Stimulated activated CD4-positive, alpha-beta T cell treated with anti-CD3 and anti-CD28 coated beads, Interleukin-1b, Interleukin-23, amount 100 ng/mL, for 48 hours (primary cell): Measurements from ENCODE around the gene MCL1.

Experiments used
- DNase-seq: peaks from one replicate; pipeline ENCODE4 v3.0.0-alpha.2; 2020

MCL1 gene

DNA sequence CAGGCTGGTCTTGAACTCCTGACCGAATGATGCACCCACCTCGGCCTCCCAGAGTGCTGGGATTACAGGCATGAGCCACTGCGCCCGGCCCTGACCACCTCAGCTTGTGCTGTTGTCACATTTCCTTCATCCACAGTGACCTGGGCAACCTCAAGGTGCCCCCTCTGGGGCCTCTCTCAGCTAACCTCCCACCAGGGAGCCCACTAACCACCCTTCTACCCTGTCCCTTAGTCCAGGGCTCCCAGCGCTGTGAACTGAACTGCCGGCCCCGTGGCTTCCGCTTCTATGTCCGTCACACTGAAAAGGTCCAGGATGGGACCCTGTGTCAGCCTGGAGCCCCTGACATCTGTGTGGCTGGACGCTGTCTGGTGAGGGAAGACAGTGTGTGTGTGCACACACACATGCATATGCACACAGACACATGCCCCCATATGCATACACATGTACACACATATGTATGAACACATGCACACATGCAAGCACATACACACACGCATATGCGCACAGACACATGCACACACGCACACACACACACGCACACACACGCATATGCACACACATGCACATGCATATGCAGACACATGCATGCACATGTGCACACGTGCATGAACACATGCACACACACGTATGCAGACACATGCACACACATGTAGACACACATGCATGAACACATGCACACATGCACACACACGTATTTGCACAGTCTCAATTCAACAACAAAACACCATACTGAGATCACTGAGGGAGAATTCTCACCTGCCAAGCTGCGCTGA, 24.0 kb downstream of the MCL1 start:
- no peak for DNase-seq

DNA sequence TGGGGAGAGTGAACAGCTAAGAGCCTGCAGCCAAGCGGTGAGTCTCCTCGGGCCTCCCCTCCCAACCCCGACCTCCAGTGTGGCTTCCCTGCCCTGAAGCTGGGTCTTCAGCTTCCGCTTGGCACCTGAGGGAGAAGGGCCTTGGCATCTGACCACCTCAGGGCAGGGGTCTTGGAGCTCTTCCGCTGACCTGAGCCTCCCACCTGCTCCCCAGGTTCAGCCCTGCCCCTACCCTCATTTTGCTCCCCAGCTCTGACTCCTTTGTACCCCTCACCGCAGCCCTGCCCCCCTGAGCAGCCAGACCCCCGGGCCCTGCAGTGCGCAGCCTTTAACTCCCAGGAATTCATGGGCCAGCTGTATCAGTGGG, 25.3 kb downstream of the MCL1 start:
- no peak for DNase-seq

DNA sequence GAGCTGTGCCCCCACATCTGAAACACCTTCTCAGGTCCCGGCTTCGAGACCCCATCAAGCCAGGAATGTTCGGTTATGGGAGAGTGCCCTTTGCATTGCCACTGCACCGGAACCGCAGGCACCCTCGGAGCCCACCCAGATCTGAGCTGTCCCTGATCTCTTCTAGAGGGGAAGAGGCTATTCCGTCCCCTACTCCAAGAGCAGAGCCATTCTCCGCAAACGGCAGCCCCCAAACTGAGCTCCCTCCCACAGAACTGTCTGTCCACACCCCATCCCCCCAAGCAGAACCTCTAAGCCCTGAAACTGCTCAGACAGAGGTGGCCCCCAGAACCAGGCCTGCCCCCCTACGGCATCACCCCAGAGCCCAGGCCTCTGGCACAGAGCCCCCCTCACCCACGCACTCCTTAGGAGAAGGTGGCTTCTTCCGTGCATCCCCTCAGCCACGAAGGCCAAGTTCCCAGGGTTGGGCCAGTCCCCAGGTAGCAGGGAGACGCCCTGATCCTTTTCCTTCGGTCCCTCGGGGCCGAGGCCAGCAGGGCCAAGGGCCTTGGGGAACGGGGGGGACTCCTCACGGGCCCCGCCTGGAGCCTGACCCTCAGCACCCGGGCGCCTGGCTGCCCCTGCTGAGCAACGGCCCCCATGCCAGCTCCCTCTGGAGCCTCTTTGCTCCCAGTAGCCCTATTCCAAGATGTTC, 25.9 kb downstream of the MCL1 start:
- DNase-seq, result no peak

DNA sequence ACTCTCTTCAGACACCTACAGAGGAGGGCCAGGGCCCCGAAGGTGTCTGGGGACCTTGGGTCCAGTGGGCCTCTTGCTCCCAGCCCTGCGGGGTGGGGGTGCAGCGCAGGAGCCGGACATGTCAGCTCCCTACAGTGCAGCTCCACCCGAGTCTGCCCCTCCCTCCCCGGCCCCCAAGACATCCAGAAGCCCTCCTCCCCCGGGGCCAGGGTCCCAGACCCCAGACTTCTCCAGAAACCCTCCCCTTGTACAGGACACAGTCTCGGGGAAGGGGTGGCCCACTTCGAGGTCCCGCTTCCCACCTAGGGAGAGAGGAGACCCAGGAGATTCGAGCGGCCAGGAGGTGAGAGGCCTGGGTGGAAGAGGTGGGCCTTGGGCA, 26.5 kb downstream of the MCL1 start:
- no peak for DNase-seq

DNA sequence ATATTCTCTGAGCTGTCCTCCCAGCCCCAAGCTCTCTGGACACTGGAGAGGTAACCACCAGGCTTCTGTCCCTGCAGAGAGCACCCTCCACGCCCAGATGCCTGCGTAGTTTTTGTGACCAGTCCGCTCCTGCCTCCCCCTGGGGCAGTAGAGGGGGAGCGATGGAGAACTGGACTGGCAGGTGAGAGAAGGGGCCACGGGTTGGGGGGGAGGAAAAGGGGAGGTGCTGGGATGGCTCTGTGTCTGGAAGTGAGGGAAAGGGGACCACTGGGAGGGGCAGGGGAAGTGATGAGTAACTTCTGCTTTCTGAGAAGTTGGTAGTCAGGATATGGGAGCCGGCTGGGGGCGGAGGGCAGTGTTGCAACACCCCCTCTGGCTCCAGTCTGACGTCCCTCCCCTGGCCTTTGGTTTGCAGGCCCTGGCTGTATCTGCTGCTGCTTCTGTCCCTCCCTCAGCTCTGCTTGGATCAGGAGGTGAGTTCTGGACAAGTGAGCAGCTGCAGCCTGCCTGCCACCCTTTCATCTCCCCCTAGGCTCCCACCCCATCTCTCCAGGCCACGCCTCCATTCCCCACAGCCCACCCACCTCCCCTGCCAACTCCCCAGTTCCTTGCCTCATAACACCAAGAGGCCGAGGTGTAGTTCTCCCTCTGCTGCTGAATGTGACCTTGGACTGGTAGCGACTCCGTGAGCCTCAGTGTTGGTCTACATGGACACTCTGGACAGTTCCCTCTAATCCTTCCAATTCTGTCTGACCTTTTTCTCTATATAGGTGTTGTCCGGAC, 27.1 kb downstream of the MCL1 start:
- DNase-seq, result no peak

DNA sequence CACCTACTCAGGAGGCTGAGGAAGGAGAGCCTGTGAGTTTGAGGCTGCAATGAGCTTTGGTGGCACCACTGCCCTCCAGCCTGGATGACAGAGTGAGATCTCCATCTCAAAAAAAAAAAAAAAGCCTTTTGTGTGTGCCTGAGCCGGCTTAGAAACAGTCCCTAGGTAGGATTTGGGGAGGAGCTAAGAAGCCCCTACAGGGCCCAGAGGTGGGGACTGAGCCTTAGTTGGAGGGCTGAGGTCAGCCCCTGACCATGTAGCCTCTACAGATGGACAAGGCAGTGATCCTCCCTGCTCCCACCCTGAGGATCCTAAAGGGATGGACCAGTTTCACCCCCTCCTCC, 27.7 kb downstream of the MCL1 start:
- DNase-seq, result no peak

DNA sequence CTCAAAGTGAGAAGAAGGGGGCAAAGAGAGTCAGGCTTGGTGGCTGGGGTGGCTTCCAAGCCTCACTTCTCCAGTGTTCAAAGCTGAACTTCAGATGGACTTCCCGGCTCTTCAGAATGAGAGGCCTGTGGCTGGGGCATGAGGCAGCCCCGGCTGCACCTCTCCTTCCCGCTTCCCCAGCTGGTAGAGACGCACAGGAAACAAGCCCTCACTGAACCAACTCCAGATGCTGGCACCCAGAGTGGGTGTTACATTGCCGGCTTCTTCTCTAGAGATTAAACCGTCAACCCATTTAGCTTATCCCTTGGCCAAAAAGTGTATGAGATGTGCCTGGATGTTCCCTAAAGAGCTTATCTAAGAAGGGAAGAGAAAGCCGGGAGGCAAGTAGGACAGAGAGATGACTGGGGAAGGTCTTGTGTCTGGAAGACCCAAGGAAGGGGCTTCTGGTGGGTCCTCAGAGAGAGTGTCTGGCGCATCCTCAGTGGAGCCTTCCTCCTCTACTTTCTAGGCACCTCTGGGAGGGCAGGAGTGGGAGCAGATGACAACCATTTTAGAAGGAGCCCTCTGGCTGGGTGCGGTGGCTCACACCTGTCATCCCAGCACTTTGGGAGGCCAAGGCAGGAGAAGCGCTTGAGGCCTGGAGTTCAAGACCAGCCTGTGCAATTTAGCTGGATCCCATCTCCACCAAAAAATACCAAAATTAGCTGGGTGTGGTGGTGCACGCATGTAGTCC, 28.2 kb downstream of the MCL1 start:
- no peak for DNase-seq

DNA sequence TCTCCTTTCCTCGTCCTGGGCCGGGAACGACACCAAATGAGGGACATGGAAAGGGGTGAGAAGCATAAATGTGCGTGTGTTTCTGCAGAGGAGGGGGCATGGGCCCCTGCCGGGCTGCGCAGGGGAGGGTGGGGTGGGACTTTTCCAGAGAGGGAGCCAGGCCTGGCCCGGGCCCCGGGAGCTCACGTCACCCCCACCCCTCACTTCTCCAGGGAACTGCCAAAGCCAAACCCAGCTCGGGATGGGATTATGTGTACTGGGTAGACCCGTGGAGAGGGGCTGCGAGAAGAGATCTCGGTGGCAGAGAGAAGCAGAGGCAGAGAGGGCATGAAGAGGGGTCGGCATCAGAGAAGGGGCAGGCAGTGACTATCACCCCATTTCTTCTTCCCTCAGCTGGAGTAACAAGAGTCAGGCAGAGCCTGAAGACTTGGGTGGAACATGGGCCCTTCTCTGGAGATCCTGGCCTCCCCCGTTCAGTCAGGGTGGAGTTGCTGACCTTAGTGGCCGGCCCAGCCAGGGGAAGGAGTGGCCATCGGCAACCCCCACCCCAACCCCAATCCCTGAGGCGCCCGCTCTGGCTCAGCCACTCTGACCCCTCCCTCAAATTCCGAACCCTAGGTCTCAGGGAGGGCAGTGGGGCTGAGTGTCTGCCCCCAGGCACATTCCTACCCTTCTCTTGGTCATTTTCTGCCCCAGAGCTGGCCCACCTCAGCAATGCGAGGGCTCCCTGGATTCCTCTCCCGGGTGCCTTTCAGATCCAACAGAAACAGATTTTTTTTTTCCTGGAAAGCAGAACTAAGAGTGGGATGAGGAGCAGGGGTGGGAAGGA, 29.0 kb downstream of the MCL1 start:
- DNase-seq, result no peak

DNA sequence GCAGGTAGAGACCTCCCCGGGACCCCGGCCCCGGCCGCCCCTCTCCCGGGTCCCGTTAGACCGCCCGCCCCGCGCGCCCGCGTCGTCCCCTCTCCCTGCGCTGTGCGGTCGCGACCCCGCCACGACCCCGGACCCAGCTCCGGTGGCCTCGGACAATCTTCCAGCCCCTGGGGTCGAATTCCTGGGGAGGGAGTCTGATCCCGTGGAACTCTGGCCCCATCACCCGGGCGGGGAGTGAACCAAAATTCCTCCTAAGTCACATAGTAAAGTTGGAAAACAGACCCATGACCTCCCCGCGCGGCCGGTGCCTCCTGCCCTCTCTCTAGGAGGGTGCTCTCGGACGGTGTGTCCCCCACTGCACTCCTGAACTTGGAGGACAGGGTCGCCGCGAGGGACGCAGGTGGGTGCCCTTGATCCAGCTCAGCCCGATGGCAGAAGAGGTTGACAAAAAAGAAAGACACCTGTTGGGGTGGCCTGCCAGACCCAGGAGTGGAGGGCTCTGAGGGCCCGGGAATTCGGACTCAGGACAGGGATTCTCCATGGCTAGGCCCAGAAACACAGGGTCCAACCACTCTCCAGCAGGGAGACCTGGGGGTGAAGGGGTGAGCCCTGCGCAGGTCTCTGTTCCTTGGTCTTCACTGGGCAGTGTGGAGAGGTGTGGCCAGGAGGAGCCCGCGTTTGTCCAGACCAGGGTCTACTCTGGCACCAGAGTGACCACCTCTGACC, 29.8 kb downstream of the MCL1 start:
- DNase-seq, result no peak

DNA sequence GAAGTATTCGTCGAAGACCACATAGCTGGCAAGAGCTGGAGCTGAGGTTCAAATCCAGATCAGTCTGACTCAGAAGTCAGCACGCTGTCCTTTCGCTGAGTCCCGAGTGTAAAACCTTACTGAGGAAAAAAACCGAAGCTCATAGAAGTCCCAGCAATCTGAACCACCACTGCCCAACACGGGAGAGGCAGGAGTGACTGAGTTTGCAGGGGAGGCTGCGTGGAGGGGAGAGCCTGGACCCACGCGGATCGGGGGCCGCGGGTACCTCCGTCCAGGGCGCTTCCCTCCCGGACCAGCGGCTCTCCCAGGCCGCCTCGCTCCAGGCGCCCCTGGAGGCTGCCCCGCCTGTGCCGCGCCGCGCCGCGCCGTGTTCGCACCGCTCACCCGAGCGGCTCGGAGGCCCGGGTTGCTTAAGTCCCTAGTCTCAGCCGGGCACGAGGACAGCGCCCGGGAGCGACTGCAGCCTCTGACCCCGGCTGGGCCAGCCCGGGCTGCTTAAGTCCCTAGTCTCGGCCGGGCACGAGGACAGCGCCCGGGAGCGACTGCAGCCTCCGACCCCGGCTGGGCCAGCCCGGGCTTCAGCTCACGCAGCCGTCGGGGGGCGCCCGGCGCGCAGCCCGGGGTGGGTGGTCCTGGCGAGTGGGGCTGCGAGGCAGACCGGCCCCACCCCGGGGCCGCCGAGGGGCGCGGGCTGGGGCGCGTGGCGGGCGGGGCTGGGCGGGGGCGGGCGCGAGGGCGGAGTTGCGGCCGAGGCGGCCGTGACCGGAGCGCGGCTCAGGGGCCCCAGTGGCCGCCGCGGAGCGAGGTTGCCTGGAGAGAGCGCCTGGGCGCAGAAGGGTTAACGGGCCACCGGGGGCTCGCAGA, 30.5 kb downstream of the MCL1 start, which contains the start of gene ADAMTSL4:
ADAMTSL4 (plus strand) TSS at position 777 of the 864 bp plus-strand sequence. CDS start 2,881 bp downstream, outside the sequence.
- DNase-seq, result no peak

DNA sequence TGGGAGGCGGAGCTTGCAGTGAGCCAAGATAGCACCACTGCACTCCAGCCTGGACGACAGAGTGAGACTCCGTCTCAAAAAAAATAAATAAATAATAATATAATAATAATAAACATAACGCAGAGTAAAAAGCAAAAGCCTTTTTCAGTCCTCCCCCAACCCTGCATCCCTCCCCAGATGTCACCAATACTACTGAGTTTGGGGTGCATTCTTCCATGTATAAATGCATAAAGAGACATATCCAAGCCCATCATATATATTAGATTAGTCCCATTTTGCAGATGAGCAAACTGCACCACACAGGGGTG, 31.1 kb downstream of the MCL1 start:
- DNase-seq, result no peak

DNA sequence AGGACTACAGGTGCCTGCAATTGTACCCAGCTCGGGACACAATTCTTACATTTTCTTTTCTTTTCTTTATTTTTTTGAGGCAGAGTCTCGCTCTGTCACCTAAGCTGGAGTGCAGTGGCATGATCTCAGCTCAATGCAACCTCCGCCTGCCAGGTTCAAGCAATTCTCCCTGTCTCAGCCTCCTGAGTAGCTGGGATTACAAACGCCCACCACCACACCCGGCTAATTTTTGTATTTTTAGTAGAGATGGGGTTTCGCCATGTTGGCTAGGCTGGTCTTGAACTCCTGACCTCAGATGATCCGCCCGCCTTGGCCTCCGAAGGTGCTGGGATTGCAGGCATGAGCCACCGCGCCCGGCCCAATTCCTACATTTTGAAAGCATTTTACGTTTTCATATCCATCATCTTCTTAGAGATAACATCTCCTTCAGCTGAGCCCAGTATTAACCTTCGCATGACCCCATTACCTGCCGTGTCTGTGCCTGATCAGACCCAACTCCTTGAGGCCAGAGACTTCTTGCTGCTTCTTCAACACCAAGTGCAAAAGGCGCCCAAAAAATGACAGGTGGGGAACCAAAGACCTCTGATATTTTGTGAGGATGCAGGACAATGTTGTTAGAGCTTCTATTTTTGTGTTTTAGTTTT, 33.0 kb downstream of the MCL1 start:
- no peak for DNase-seq

DNA sequence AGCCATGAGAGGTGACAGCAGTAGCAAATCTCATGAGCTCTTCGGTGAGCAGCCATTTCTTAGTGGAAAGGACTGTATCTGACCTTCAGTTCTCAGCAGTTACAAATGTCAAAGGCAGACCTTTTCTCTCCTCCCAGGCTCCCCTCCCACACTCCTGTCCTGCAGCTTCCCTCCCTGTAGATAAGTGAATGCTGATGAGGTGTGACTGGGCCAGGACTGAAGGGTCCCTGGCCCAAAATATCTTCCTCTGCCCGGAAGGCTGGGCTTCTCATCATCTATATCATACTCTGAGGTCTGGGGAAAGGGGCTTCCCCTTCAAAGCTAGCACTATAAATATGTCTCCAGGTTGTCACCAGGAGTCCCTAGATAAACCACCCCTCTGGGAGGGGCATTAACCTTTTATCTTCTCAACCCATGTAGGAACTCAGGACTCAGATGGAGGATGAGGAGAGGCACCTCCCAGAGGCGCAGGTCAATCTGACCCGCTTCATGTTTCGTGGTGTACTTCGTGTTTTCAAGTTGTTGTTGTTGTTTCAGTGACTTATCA, 33.9 kb downstream of the MCL1 start:
- no peak for DNase-seq

DNA sequence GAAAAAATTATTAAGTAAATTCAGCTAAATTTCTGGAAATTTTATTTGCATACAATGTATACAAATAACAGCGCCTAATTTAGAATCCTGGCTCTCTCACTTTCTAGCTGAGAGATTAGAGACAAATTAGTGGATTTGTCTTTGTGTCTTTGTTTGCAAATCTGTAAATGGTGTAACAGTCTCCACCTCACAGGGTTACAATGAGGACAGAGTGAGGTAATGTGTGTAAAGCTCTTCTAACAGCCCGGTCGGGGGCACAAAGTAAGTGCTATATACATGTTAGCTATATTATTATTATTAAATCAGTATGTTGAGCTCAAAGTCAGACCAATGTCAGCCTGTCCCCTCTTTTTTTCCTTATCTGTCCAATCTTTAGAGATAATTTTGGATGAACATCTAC, 35.2 kb downstream of the MCL1 start:
- no peak for DNase-seq

DNA sequence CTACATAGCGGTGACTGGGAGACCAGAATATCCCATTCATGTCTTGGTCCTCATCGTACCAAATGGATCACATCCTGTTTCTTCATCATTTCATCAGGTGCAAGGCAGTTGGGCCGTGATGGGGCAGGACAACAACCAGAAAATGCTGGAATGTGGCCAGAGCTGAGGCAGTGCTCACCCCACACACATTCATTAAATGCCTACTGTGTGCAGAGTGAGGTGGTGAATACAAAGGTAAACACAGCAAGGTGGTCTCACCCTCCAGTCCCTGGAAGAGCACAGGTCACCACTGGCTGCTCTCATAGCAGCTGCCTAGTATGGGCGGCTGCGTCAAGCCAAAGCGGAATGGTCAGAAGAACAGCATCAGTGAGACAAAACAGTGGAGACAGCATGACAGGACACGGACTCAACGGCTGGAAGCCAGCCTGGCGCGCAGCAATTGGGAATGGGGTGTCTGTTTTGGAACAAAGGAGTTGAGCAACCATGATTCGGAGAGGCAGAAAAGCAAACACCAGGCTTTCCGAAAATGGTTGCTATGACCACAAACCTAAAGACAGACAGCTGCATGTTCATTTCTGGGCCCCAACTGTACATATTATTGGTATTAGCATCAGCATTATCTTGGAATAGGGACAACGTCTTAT, 35.8 kb downstream of the MCL1 start:
- no peak for DNase-seq

DNA sequence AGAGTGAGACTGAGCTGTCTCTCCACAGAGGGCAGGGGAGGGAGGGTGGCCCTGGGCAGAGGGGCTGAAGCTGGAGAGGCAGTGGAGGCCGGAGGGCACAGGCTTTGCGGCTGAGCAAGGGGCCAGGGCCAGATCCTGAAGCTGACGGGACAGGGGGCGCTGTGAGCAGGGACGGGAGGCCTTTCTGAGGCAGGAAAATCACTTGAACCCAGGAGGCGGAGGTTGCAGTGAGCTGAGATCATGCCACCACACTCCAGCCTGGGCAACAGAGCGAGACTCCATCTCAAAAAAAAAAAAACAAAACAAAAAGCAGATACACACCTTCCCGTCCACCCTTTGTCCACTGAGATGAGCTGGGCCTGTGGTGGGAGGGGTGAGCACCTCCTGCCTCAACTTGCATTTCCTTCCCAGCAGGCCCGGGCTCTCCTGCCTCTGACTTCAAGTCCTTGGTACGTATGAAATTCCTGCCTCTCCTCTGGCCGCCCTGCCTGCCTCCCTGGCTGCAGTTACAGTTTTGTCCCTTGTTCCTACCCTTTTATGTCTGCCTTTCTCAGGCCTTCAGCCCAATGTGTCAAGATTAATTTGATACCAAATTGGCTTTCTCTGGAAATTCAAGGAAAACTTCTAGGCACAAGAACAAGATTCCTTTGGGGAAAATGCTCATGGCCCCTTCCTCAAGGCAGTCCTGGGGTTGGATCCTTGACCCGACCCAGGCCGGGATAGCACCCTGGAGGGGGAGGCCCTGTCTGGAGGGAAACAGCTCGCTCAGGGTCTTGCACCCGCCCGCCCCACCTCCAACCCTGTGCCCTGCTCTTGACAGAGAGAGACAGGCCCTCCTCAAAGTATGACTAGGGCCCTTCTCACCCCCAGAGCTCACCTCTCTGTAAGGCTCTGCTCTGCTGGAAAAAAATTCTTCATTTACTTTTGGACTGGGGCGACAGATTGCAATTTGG, 41.4 kb downstream of the MCL1 start:
- DNase-seq, result no peak

DNA sequence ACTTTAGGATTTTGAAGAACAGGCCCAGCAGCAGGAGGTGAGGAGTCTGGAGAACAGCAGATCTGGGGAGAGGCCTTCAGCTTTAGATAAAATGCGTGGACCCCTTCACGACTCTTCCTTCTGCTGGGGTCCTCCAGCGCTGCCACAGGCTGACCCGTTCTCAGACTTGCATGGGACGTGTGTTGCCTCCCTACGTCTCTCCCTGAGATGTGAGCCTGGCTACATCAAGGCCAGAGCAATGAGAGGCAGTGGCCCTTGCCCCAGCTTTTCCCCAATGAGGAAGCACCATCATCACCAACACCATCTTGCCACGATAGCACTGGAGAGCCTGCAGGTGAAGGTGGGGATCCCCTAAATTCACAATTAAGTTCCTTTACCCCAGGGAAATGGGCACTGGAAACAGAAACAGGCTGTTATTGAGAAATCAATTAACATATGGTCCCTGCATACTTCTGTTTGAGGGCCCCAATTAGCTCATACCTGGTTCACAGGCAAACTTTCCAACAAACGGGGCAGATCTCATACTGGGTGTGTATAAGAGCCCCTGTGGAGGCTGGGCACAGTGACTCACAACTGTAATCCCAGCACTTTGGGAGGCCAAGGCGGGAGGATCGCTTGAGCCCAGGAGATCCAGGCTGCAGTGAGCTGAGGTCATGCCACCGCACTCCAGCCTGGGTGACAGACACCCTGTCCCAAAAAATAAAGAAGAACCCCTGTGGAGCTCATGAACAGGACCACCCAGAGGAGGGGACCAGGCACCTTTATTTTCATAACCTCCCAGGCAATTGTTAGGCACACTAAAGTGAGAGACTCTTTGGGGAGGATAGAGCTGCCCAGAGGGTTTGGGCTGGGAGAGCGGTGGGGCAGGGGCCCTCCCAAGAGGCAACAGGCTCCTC, 42.3 kb downstream of the MCL1 start:
- no peak for DNase-seq
